ENCODE results near the gene MARK3. TPM values are rescaled to one million over a fixed set of nuclear protein-coding genes. Genes with fewer than 3 reads are reported as not detected.

Gene MARK3
- total and polyA plus RNA-seq, 3 donors from 2014 or later: 93.9 to 198 (median 172) TPM

DNA sequence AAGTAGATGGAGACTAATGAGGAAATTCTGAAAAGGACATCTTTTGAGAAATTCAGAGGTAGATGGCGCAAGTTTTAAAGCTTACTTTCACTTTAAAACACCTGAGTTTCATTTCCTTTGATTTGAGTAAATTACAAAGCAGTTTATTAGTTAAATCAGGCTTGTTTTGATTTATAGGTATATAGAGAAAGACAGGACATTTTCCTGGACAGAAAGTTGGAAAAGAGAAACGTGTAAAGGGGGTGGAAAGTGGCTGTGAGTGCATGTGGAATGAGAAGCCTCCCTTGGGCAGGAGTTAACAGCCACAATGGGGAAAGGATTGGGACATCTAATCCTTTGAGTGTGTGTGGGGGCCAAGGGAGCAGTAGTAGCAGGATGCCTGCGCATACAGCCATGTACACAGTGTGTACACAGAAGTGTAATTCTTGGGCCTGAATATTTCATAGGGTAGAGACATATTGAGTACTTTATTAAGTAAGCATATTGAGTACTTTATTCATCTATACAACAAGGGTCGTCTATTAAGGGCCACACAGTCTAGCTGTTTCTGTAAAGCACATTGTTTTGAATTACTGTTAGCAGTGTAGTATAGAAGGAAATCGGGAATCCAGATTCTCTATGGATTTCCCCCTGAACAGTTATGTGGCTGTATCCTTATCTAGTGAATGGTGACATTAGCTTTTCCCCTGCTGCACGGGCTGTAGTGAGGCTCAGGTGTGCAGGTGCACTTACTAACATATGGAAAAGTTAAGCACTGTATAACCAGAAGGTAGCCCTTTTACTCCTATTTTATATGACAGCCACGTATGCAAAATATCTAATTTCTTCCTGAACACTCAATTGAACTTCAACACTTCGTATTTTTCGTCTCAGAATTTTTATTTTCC is 19.1 kb downstream of the MARK3 start:
- H3K9me3 ChIP-seq: no peaks in the 10 kb centered on the region
- peak overlapping the region; percentile 90 to 93 for H3K27ac ChIP-seq
- no peak overlapping the region for H3K4me3 ChIP-seq
- H3K4me1 ChIP-seq: peaks cover 75% of the 10 kb centered on the region
- no peak for DNase-seq
- no peaks in the 10 kb centered on the region for H3K27me3 ChIP-seq
- TF ChIP-seq POLR2A (IDR thresholded peaks at IDR 0.05): no peak
- TF ChIP-seq, protein P1, sequence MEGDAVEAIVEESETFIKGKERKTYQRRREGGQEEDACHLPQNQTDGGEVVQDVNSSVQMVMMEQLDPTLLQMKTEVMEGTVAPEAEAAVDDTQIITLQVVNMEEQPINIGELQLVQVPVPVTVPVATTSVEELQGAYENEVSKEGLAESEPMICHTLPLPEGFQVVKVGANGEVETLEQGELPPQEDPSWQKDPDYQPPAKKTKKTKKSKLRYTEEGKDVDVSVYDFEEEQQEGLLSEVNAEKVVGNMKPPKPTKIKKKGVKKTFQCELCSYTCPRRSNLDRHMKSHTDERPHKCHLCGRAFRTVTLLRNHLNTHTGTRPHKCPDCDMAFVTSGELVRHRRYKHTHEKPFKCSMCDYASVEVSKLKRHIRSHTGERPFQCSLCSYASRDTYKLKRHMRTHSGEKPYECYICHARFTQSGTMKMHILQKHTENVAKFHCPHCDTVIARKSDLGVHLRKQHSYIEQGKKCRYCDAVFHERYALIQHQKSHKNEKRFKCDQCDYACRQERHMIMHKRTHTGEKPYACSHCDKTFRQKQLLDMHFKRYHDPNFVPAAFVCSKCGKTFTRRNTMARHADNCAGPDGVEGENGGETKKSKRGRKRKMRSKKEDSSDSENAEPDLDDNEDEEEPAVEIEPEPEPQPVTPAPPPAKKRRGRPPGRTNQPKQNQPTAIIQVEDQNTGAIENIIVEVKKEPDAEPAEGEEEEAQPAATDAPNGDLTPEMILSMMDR (IDR thresholded peaks at IDR 0.05): no peak
- intact Hi-C loops (cut with DNase I; ENCODE audit: low total_unique reads): no loop called here
- WGBS, 2 donors: 41 to 46% methylated on average over 9 of the region's 9 CpGs
- H3K36me3 ChIP-seq (ENCODE audit: low read depth, missing control alignments): no peaks in the 10 kb centered on the region

DNA sequence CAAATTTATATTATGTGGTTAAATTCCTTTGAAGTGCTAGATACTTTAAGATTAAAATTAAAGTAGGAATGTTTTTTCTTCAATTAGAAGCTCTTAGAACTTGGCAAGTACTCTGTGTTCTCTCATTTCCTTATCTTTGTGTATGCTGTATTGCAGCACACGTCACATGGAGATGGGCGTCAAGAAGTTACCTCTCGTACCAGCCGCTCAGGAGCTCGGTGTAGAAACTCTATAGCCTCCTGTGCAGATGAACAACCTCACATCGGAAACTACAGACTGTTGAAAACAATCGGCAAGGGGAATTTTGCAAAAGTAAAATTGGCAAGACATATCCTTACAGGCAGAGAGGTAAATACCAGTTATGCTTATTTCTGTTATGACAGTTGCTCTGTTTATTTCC is 19.7 kb downstream of the MARK3 start:
- WGBS, 2 donors: 20 to 34% methylated on average over 7 of the region's 7 CpGs

DNA sequence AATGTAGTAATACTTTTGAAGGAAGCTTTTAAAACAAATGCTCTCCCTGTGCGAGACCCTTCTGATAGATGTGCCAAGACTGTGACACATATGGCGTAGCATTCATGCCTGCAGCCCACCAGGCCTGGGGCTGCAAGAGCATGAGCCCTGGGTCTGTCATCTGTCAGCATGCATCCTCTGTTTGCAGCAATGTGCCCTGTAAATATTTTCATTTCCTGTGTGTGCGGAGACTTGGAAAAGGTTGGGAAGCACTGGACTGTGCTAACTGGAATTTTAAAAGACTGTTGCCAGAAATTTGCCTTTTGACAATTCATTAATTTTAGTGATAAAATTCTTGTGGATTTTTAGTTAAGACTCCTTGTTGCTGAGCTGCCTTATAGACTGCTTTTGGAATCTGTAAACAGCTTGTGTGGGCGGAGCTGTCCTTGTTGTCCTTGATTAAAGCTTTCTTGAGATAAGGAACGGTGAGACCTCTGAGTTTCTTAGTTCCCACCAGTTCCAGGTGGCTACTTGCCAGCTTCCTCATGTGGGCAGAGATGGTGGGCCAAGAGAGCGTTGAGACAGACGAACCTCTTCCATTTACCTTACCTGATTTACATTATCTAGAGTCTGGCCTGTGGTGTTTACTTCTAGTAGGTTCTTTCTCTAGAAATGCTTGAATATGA is 23.4 kb downstream of the MARK3 start:
- peak overlapping the region; percentile 85 to 90 for H3K27ac ChIP-seq
- TF ChIP-seq, protein P1 (IDR thresholded peaks at IDR 0.05): no peak
- TF ChIP-seq POLR2A (IDR thresholded peaks at IDR 0.05): no peak

More for the DNA sequence above, 19.7 kb downstream of the MARK3 start:
- Histone ChIP-seq H3K27me3 (no peaks in the 10 kb centered on the region), H3K27ac (peak overlapping the region; percentile 90 to 93), H3K4me1 (peaks cover 75% of the 10 kb centered on the region), H3K4me3 (no peak overlapping the region), H3K9me3 (no peaks in the 10 kb centered on the region), H3K36me3 (ENCODE audit: low read depth, missing control alignments) (no peaks in the 10 kb centered on the region)
- intact Hi-C loops (cut with DNase I; ENCODE audit: low total_unique reads): no loop called here
- TF ChIP-seq, protein P1 (IDR thresholded peaks at IDR 0.05): no peak
- no peak for TF ChIP-seq POLR2A (IDR thresholded peaks at IDR 0.05)
- DNase-seq: peak; percentile 89

DNA sequence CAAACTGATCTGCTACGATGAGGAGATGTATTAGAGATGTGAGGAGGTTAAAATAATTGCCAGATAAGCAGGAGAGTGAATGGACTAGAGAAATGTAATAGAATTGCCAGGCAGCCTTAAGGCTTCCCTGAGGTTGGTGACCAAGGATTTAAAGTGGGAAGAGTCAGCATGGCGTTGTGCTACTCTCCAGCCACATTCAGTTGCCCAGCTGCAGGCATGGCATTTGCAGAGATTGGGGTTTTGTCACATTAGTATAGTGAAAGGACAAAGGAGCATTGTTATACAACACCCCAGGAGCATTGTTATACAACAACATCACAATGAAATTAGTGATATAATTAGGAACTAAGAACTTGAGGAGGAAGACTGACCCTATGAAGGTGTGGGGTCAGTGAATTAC is 31.7 kb downstream of the MARK3 start:
- H3K27ac ChIP-seq: peak overlapping the region; percentile 56 to 68
- H3K27me3 ChIP-seq: no peaks in the 10 kb centered on the region
- H3K4me3 ChIP-seq: no peak overlapping the region
- no peak for DNase-seq
- intact Hi-C loops (cut with DNase I; ENCODE audit: low total_unique reads): no loop called here
- no peaks in the 10 kb centered on the region for H3K9me3 ChIP-seq
- no peaks in the 10 kb centered on the region for H3K36me3 ChIP-seq (ENCODE audit: low read depth, missing control alignments)
- H3K4me1 ChIP-seq: peaks cover 30% of the 10 kb centered on the region
- TF ChIP-seq POLR2A (IDR thresholded peaks at IDR 0.05): no peak
- TF ChIP-seq, protein P1 (IDR thresholded peaks at IDR 0.05): no peak
- 65 to 68% methylated on average over 2 of the region's 2 CpGs for WGBS, 2 donors

More for the DNA sequence above, 23.4 kb downstream of the MARK3 start:
- Histone ChIP-seq H3K9me3 (no peaks in the 10 kb centered on the region), H3K4me3 (no peak overlapping the region), H3K4me1 (peaks cover 51% of the 10 kb centered on the region), H3K27me3 (no peaks in the 10 kb centered on the region), H3K36me3 (ENCODE audit: low read depth, missing control alignments) (no peaks in the 10 kb centered on the region)
- 38 to 41% methylated on average over 5 to 7 of the region's 7 CpGs for WGBS, 2 donors
- peak; percentile 84 for DNase-seq
- intact Hi-C loops (cut with DNase I; ENCODE audit: low total_unique reads): no loop called here
